ENCODE results near the gene GPATCH1. TPM values are rescaled to one million over a fixed set of nuclear protein-coding genes. Genes with fewer than 3 reads are reported as not detected.

Gene GPATCH1, protein sequence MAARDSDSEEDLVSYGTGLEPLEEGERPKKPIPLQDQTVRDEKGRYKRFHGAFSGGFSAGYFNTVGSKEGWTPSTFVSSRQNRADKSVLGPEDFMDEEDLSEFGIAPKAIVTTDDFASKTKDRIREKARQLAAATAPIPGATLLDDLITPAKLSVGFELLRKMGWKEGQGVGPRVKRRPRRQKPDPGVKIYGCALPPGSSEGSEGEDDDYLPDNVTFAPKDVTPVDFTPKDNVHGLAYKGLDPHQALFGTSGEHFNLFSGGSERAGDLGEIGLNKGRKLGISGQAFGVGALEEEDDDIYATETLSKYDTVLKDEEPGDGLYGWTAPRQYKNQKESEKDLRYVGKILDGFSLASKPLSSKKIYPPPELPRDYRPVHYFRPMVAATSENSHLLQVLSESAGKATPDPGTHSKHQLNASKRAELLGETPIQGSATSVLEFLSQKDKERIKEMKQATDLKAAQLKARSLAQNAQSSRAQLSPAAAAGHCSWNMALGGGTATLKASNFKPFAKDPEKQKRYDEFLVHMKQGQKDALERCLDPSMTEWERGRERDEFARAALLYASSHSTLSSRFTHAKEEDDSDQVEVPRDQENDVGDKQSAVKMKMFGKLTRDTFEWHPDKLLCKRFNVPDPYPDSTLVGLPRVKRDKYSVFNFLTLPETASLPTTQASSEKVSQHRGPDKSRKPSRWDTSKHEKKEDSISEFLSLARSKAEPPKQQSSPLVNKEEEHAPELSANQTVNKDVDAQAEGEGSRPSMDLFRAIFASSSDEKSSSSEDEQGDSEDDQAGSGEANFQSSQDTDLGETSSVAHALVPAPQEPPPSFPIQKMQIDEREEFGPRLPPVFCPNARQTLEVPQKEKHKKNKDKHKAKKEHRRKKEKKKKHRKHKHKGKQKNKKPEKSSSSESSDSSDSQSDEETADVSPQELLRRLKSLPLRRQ
- 34.7 TPM for total RNA-seq (2021; ENCODE audit: unreplicated experiment)
- 30.0 TPM for polyA plus RNA-seq (2012; ENCODE audit: insufficient read length)
- percentile 81 among the genes with signal in this experiment for Bru-seq, nascent RNA
- percentile 78 among the genes with signal in this experiment for BruChase-seq, experiment 1, labeled RNA remaining after a 2-hour chase
- BruChase-seq, experiment 2, labeled RNA remaining after a 6-hour chase, result percentile 76 among the genes with signal in this experiment
- long read RNA-seq, transcript GPATCH1-201 (20 exons, 3,492 nt), result major isoform, 111 of 172 reads
- long read RNA-seq, partial matches to known transcripts, result 49 of 172 reads
- long read RNA-seq, other reads (novel, unspliced or antisense), result 12 of 172 reads

DNA sequence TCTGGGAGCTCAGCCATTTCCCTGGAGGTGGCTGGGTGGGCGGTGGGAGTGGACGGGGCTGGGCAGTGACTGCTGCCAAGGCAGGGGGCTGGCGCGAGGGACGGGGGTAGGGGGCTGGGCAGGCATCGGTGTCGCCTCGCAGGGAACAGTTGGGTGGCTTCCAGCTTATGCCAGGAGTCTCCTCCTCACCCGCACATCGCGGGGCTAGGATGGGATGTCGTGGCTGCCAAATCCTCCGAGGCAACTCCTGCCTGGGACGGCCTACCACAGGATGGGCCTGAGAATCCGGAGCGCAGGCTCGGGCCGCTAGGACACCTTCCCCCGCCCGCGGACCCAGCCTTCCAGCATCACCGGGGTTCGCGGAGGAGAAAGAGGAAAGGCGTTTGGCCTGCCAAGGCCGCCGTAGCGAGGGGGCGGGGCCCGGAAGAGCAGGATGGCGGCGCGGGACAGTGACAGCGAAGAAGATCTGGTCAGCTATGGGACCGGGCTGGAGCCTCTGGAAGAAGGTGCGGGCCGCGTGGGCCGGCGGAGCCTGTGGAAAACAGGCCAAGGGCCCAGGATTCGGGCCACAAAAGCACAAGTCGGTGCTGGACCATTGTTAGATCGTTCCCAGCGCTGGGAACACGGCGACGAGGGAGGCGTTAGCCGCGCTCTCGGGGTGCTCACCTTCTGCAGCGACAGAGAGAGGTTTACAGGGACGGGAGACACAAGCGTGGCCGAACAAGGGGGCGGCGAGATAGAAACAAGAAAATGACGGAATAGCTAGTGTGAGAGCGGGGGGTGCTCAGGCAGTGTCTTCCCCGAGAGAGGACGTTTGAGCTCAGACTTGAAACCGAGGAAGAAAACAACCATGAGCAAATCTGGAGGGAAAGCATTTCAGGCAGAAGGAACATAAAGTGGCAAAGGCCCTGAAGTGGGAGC, at the start of gene GPATCH1:
Gene GPATCH1, plus strand, starts transcription at position 421 of the 921 bp plus-strand sequence. Its CDS starts 13 bp downstream, at position 434.
- no peak for TF ChIP-seq CTCF (IDR thresholded peaks at IDR 0.05)
- peak; percentile 96 for TF ChIP-seq SIN3A (IDR thresholded peaks at IDR 0.05; ENCODE audit: borderline replicate concordance, insufficient read depth, low read depth, low read length)
- peak; percentile 46; the same call in 1 of the 2 replicates for TF ChIP-seq TCF7L2 (IDR thresholded peaks at IDR 0.05; ENCODE audit: low read depth, low read length)
- TF ChIP-seq, protein P1, sequence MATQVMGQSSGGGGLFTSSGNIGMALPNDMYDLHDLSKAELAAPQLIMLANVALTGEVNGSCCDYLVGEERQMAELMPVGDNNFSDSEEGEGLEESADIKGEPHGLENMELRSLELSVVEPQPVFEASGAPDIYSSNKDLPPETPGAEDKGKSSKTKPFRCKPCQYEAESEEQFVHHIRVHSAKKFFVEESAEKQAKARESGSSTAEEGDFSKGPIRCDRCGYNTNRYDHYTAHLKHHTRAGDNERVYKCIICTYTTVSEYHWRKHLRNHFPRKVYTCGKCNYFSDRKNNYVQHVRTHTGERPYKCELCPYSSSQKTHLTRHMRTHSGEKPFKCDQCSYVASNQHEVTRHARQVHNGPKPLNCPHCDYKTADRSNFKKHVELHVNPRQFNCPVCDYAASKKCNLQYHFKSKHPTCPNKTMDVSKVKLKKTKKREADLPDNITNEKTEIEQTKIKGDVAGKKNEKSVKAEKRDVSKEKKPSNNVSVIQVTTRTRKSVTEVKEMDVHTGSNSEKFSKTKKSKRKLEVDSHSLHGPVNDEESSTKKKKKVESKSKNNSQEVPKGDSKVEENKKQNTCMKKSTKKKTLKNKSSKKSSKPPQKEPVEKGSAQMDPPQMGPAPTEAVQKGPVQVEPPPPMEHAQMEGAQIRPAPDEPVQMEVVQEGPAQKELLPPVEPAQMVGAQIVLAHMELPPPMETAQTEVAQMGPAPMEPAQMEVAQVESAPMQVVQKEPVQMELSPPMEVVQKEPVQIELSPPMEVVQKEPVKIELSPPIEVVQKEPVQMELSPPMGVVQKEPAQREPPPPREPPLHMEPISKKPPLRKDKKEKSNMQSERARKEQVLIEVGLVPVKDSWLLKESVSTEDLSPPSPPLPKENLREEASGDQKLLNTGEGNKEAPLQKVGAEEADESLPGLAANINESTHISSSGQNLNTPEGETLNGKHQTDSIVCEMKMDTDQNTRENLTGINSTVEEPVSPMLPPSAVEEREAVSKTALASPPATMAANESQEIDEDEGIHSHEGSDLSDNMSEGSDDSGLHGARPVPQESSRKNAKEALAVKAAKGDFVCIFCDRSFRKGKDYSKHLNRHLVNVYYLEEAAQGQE (IDR thresholded peaks at IDR 0.05; ENCODE audit: insufficient read depth in 1 of 2, low read depth in 2 of 2, low read length in 1 of 2), result peak; percentile 31 to 65; a peak in 1 of 4 replicates
- peak; percentile 82 for TF ChIP-seq POLR2AphosphoS5 (IDR thresholded peaks at IDR 0.05; ENCODE audit: low read depth, low read length)
- H3K36me3 ChIP-seq (ENCODE audit: control insufficient read depth, insufficient read depth, low read length), result no peaks in the 10 kb centered on the region
- ATAC-seq, result peak; percentile 86
- DNase-seq (ENCODE audit: low read depth, low spot score), result no peak
- H3K9me3 ChIP-seq (ENCODE audit: control insufficient read depth, insufficient read depth, low read depth, low read length), result no peaks in the 10 kb centered on the region
- H3K4me1 ChIP-seq (ENCODE audit: control insufficient read depth, insufficient read depth, low read length), result peaks cover 41% of the 10 kb centered on the region
- intact Hi-C loops (cut with micrococcal nuclease; ENCODE audit: unreplicated experiment), result no loop called here
- ChIA-PET CTCF (no interaction called here), POLR2A (interaction anchor here (0.6 to 0.7 kb wide), 2 partner anchors 9 to 22 kb away, joined by 3 to 4 read pairs; no protein-coding TSS in a partner anchor)
- in situ Hi-C loops (cut with HindIII; ENCODE audit: low pct_unique_long_range_greater_than_20kb, low sequenced_read_pairs), result no loop called here
- H3K27me3 ChIP-seq (ENCODE audit: control insufficient read depth, insufficient read depth, low read length), result no peaks in the 10 kb centered on the region
- BruUV-seq (replicated peaks), result TSS peak; percentile 91
- H3K27ac ChIP-seq (ENCODE audit: low read length), result peak within 1 kb of the TSS; percentile 90
- H3K4me3 ChIP-seq (ENCODE audit: low read depth in 2 of 2, low read length in 2 of 2), result peak within 1 kb of the TSS; percentile 87 to 95
